SK-N-SH (cell line): ENCODE measurements around the gene LRP4. TPM values are rescaled to one million over a fixed set of nuclear protein-coding genes. Genes with fewer than 3 reads are reported as not detected.

Source experiments
- CTCF ChIA-PET: fragments of 300-600, 350-600 bp; formaldehyde crosslinking; extraction: SDS; loops from one replicate; lab custom pipeline; 2021; lab: Yijun Ruan, JAX
- POLR2A ChIA-PET: fragments of 350-600 bp; sonication (Branson Sonifier 250); formaldehyde crosslinking; extraction: SDS; loops from one replicate; lab custom pipeline; 2020; ENCODE audit warnings: antibody characterized with exemption, inconsistent platforms; lab: Yijun Ruan, JAX
- DNase-seq: peaks from one replicate; pipeline ENCODE4 v3.0.0; 2012
- H2AFZ ChIP-seq: fragments of 200-600 bp; sonication (generic); 2 replicates; pipeline ENCODE4 v1.8.1; 2016; ENCODE audit warnings: antibody characterized with exemption, mild to moderate bottlenecking, low read depth
- H3F3A ChIP-seq: fragments of 200-600 bp; sonication (generic); replicated peaks from 2 replicates; pipeline ENCODE3; 2016; ENCODE audit warnings: antibody characterized with exemption, mild to moderate bottlenecking; ENCODE audit not compliant: insufficient read depth
- H3K27ac ChIP-seq, 2 experiments: fragments of 200-500 bp in 1 of 2; fragments of 200-600 bp in 1 of 2; sonication (Bioruptor generic) in 1 of 2; sonication (generic), shearing (Covaris generic) in 1 of 2; 2 replicates each; pipeline versions ENCODE4 v1.5.1 to v1.6.1; 2014 to 2016; ENCODE audit warnings: low read depth in 2 of 2, inconsistent platforms in 1 of 2, low read length in 1 of 2, mild to moderate bottlenecking in 1 of 2, mixed read lengths in 1 of 2
- H3K27me3 ChIP-seq: fragments of 200-600 bp; sonication (generic), shearing (Covaris generic); 2 replicates; pipeline ENCODE4 v1.6.1; 2016; ENCODE audit warnings: mixed run types; ENCODE audit not compliant: insufficient read depth
- H3K36me3 ChIP-seq, 2 experiments: fragments of 200-500 bp in 1 of 2; fragments of 200-600 bp in 1 of 2; sonication (Bioruptor generic) in 1 of 2; sonication (generic) in 1 of 2; replicated peaks in 1 of 2; 2 replicates each; pipeline versions ENCODE3 to v1.5.1; 2014 to 2016; ENCODE audit warnings: low read length in 1 of 2, mild to moderate bottlenecking in 1 of 2; ENCODE audit not compliant: insufficient read depth in 2 of 2, control insufficient read depth in 1 of 2
- H3K4me1 ChIP-seq, 2 experiments: fragments of 200-500 bp in 1 of 2; fragments of 200-600 bp in 1 of 2; sonication (Bioruptor generic) in 1 of 2; sonication (generic), shearing (Covaris generic) in 1 of 2; 2 replicates each; pipeline versions ENCODE4 v1.5.1 to v1.6.1; 2014 to 2016; ENCODE audit warnings: low read depth in 1 of 2, low read length in 1 of 2, mixed run types in 1 of 2; ENCODE audit not compliant: insufficient read depth in 2 of 2, control insufficient read depth in 1 of 2
- H3K4me2 ChIP-seq: fragments of 200-600 bp; sonication (generic), shearing (Covaris generic); 2 replicates; pipeline ENCODE4 v1.6.1; 2017; ENCODE audit warnings: mixed run types
- H3K4me3 ChIP-seq, 2 experiments: fragments of 200-500 bp in 1 of 2; fragments of 200-600 bp in 1 of 2; sonication (Bioruptor generic) in 1 of 2; sonication (generic), shearing (Covaris generic) in 1 of 2; 2 replicates each; pipeline versions ENCODE4 v1.5.1 to v1.8.1; 2014 to 2016; ENCODE audit warnings: low read depth in 2 of 2, inconsistent platforms in 1 of 2, low read length in 1 of 2, mild to moderate bottlenecking in 1 of 2, mixed read lengths in 1 of 2, moderate library complexity in 1 of 2
- H3K79me2 ChIP-seq: fragments of 200-600 bp; sonication (generic); 2 replicates; pipeline ENCODE4 v1.8.1; 2017; ENCODE audit warnings: mild to moderate bottlenecking; ENCODE audit not compliant: insufficient read depth
- H3K9ac ChIP-seq: fragments of 200-600 bp; sonication (generic); 2 replicates; pipeline ENCODE4 v1.6.1; 2017; ENCODE audit warnings: mixed run types
- H3K9me2 ChIP-seq: fragments of 200-600 bp; sonication (generic); 2 replicates; pipeline ENCODE4 v1.6.1; 2017; ENCODE audit warnings: mixed run types
- H3K9me3 ChIP-seq: fragments of 200-600 bp; sonication (generic); 2 replicates; pipeline ENCODE4 v1.6.1; 2017; ENCODE audit warnings: mixed run types, mild to moderate bottlenecking, moderate library complexity
- H4K20me1 ChIP-seq: fragments of 200-600 bp; sonication (generic); 2 replicates; pipeline ENCODE4 v1.6.1; 2017; ENCODE audit warnings: mild to moderate bottlenecking, mixed run types; ENCODE audit not compliant: insufficient read depth
- CHD2 ChIP-seq: fragments of 150-350 bp; IDR thresholded peaks from 2 replicates; pipeline ENCODE4 v1.6.1; 2018; ENCODE audit warnings: low read length; ENCODE audit not compliant: partially characterized antibody
- ELF1 ChIP-seq: IDR thresholded peaks from 2 replicates; pipeline ENCODE4 v1.4.0; 2012
- FOXJ3 ChIP-seq: sonication (generic); formaldehyde crosslinking; IDR thresholded peaks from 2 replicates; pipeline ENCODE4 v1.5.1; 2020; ENCODE audit warnings: mild to moderate bottlenecking, missing genetic modification reagents
- FOXM1 ChIP-seq: IDR thresholded peaks from 2 replicates; pipeline ENCODE4 v1.4.0; 2012; ENCODE audit warnings: low read depth, mild to moderate bottlenecking
- GABPA ChIP-seq: IDR thresholded peaks from 2 replicates; pipeline ENCODE4 v1.4.0; 2012; ENCODE audit warnings: low read depth, mild to moderate bottlenecking
- JUND ChIP-seq: IDR thresholded peaks from 2 replicates; pipeline ENCODE4 v1.4.0; 2012
- MAX ChIP-seq: IDR thresholded peaks from 2 replicates; pipeline ENCODE4 v1.4.0; 2012; ENCODE audit warnings: low read depth
- MXI1 ChIP-seq: IDR thresholded peaks from 2 replicates; pipeline ENCODE4 v1.6.1; 2012; ENCODE audit warnings: mild to moderate bottlenecking, low read depth, low read length, improper control_type of control experiment
- NRF1 ChIP-seq: IDR thresholded peaks from 2 replicates; pipeline ENCODE4 v1.6.1; 2012; ENCODE audit warnings: low read depth, mild to moderate bottlenecking, low read length
- PBX3 ChIP-seq: IDR thresholded peaks from 2 replicates; pipeline ENCODE4; 2012
- RCOR1 ChIP-seq: fragments of 150-350 bp; IDR thresholded peaks from 2 replicates; pipeline ENCODE4 v1.6.1; 2017; ENCODE audit warnings: antibody characterized with exemption, low read length
- SIN3A ChIP-seq: IDR thresholded peaks from 2 replicates; pipeline ENCODE4 v1.6.1; 2012; ENCODE audit warnings: low read depth, mild to moderate bottlenecking, low read length, moderate library complexity, borderline replicate concordance
- SMC3 ChIP-seq: IDR thresholded peaks from 2 replicates; pipeline ENCODE4 v1.6.1; 2012; ENCODE audit warnings: low read depth, low read length, improper control_type of control experiment
- TAF1 ChIP-seq: IDR thresholded peaks from 2 replicates; pipeline ENCODE4 v1.6.1; 2012; ENCODE audit warnings: low read depth, mild to moderate bottlenecking, low read length, moderate library complexity, borderline replicate concordance
- TCF12 ChIP-seq: IDR thresholded peaks from 2 replicates; pipeline ENCODE4 v1.4.0; 2012
- USF1 ChIP-seq: IDR thresholded peaks from 2 replicates; pipeline ENCODE4 v1.4.0; 2012; ENCODE audit warnings: low read depth, borderline replicate concordance
- WGBS: methylation state at CpG from one replicate; pipeline ENCODE4 v1.1.6; 2017; ENCODE audit warnings: low lambda C conversion rate; 5-methylcytosine and 5-hydroxymethylcytosine counted together
- polyA plus RNA-seq, 3 experiments: library from polyadenylated mRNA; depleted of rRNA; stranded (reverse); fragments of >200 nt; gene quantifications; 2 replicates each; pipeline ENCODE4 v1.2.3, GENCODE V29; 2012
- TF ChIP-seq, protein P1 (sequence below): IDR thresholded peaks from 2 replicates; pipeline ENCODE4 v1.4.0; 2012; ENCODE audit warnings: low read depth, borderline replicate concordance
- TF ChIP-seq, protein P2 (sequence below): fragments of 150-350 bp; IDR thresholded peaks from 2 replicates; pipeline ENCODE4 v1.6.1; 2017; ENCODE audit warnings: antibody characterized with exemption, low read length, low read depth, borderline replicate concordance
- TF ChIP-seq, protein P3 (sequence below): IDR thresholded peaks from 2 replicates; pipeline ENCODE4 v1.6.1; 2012; ENCODE audit warnings: mild to moderate bottlenecking, low read depth, low read length, moderate library complexity
- TF ChIP-seq, protein P4 (sequence below): fragments of 200-600 bp; sonication (generic); IDR thresholded peaks from 2 replicates; pipeline ENCODE4 v1.6.1; 2017; ENCODE audit warnings: antibody characterized with exemption, mild to moderate bottlenecking, moderate library complexity

LRP4 gene
- polyA plus RNA-seq, 1 of the 3 experiments (the other 2 are of a cell fraction), result 10.9 TPM

DNA sequence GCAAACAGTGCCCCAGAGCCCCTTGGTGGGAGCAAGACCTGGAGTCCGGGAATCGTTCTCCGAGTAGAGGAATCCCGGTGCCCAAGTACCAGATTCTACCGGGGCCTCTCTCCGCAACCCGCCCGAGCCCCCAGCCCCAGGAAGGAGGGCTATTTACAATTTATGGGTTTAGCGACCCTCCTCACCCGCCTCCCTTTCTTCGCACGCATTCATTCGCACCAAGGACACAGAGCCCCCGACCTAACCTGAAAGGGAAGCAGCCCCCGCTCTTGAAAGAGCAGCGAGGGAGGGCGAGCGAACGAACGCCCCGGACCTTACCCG is 628 bp downstream of the LRP4 start:
- POLR2A ChIA-PET, result no interaction called here

More for the DNA sequence above, 628 bp downstream of the LRP4 start:
- peak; percentile 53 for DNase-seq
- H3K9me2 ChIP-seq, result no peaks in the 10 kb centered on the region
- peak overlapping the region; percentile 70 for H3K9ac ChIP-seq
- peaks cover 33 to 41% of the 10 kb centered on the region in 2 experiments; a peak in 3 of 4 replicates for H3K4me1 ChIP-seq
- H3K4me2 ChIP-seq, result peak overlapping the region; percentile 90
- H3K9me3 ChIP-seq, result no peaks in the 10 kb centered on the region
- WGBS, result 2% methylated on average over 13 of the region's 22 CpGs
- no peaks in the 10 kb centered on the region for H3K36me3 ChIP-seq
- TF ChIP-seq FOXJ3 (CRISPR knock-in tag), result no peak
- TF ChIP-seq, protein P1, sequence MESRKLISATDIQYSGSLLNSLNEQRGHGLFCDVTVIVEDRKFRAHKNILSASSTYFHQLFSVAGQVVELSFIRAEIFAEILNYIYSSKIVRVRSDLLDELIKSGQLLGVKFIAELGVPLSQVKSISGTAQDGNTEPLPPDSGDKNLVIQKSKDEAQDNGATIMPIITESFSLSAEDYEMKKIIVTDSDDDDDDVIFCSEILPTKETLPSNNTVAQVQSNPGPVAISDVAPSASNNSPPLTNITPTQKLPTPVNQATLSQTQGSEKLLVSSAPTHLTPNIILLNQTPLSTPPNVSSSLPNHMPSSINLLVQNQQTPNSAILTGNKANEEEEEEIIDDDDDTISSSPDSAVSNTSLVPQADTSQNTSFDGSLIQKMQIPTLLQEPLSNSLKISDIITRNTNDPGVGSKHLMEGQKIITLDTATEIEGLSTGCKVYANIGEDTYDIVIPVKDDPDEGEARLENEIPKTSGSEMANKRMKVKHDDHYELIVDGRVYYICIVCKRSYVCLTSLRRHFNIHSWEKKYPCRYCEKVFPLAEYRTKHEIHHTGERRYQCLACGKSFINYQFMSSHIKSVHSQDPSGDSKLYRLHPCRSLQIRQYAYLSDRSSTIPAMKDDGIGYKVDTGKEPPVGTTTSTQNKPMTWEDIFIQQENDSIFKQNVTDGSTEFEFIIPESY, result no peak
- no peak for TF ChIP-seq PBX3
- no peak for TF ChIP-seq MAX
- TF ChIP-seq USF1, result no peak
- no peak for TF ChIP-seq GABPA
- TF ChIP-seq, protein P2, sequence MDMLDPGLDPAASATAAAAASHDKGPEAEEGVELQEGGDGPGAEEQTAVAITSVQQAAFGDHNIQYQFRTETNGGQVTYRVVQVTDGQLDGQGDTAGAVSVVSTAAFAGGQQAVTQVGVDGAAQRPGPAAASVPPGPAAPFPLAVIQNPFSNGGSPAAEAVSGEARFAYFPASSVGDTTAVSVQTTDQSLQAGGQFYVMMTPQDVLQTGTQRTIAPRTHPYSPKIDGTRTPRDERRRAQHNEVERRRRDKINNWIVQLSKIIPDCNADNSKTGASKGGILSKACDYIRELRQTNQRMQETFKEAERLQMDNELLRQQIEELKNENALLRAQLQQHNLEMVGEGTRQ, result no peak
- TF ChIP-seq MXI1, result no peak
- TF ChIP-seq RCOR1, result no peak
- no peak for TF ChIP-seq CHD2
- TF ChIP-seq JUND, result no peak
- no peak for TF ChIP-seq ELF1
- TF ChIP-seq TAF1, result no peak
- TF ChIP-seq SMC3, result no peak
- TF ChIP-seq TCF12, result no peak
- TF ChIP-seq, protein P3, sequence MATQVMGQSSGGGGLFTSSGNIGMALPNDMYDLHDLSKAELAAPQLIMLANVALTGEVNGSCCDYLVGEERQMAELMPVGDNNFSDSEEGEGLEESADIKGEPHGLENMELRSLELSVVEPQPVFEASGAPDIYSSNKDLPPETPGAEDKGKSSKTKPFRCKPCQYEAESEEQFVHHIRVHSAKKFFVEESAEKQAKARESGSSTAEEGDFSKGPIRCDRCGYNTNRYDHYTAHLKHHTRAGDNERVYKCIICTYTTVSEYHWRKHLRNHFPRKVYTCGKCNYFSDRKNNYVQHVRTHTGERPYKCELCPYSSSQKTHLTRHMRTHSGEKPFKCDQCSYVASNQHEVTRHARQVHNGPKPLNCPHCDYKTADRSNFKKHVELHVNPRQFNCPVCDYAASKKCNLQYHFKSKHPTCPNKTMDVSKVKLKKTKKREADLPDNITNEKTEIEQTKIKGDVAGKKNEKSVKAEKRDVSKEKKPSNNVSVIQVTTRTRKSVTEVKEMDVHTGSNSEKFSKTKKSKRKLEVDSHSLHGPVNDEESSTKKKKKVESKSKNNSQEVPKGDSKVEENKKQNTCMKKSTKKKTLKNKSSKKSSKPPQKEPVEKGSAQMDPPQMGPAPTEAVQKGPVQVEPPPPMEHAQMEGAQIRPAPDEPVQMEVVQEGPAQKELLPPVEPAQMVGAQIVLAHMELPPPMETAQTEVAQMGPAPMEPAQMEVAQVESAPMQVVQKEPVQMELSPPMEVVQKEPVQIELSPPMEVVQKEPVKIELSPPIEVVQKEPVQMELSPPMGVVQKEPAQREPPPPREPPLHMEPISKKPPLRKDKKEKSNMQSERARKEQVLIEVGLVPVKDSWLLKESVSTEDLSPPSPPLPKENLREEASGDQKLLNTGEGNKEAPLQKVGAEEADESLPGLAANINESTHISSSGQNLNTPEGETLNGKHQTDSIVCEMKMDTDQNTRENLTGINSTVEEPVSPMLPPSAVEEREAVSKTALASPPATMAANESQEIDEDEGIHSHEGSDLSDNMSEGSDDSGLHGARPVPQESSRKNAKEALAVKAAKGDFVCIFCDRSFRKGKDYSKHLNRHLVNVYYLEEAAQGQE, result no peak
- TF ChIP-seq SIN3A, result no peak
- TF ChIP-seq FOXM1, result no peak
- TF ChIP-seq NRF1, result no peak
- TF ChIP-seq, protein P4, sequence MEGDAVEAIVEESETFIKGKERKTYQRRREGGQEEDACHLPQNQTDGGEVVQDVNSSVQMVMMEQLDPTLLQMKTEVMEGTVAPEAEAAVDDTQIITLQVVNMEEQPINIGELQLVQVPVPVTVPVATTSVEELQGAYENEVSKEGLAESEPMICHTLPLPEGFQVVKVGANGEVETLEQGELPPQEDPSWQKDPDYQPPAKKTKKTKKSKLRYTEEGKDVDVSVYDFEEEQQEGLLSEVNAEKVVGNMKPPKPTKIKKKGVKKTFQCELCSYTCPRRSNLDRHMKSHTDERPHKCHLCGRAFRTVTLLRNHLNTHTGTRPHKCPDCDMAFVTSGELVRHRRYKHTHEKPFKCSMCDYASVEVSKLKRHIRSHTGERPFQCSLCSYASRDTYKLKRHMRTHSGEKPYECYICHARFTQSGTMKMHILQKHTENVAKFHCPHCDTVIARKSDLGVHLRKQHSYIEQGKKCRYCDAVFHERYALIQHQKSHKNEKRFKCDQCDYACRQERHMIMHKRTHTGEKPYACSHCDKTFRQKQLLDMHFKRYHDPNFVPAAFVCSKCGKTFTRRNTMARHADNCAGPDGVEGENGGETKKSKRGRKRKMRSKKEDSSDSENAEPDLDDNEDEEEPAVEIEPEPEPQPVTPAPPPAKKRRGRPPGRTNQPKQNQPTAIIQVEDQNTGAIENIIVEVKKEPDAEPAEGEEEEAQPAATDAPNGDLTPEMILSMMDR, result no peak
- H3K79me2 ChIP-seq, result peaks cover 27% of the 10 kb centered on the region
- CTCF ChIA-PET, result interaction anchor here (0.9 to 10.0 kb wide), 9 partner anchors 9 to 237 kb away, joined by 3 to 170 read pairs (median 4); no protein-coding TSS in a partner anchor
- H3F3A ChIP-seq, result peaks cover 51% of the 10 kb centered on the region
- H4K20me1 ChIP-seq, result 0 out of 2 replicates have a peak, but pooled peaks cover 7% of the 10 kb centered on the region
- H3K4me3 ChIP-seq, result peak overlapping the region; percentile 71 to 73
- no peaks in the 10 kb centered on the region for H3K27me3 ChIP-seq
- peak overlapping the region in 1 of 2 experiments; percentile 80; a peak in 1 of 4 replicates for H3K27ac ChIP-seq
- peak overlapping the region; percentile 94; the same call in 1 of the 2 replicates for H2AFZ ChIP-seq
